WTC11 (cell line): ENCODE measurements around the gene MAML3. TPM values are rescaled to one million over a fixed set of nuclear protein-coding genes. Genes with fewer than 3 reads are reported as not detected.

Source experiments
- ATAC-seq: fragments of 200-7000 bp; cut with Tn5 transposase; 2 replicates; pipeline ENCODE4 v1.10.0; 2021; ENCODE audit warnings: mild to moderate bottlenecking, moderate library complexity
- CTCF ChIA-PET: fragments of 300-600 bp; sonication (Branson Sonifier 250); formaldehyde crosslinking; loops from one replicate; lab custom pipeline; 2021; ENCODE audit warnings: antibody characterized with exemption; lab: Charles Lee
- POLR2A ChIA-PET: fragments of 350-600 bp; sonication (Branson Sonifier 250); formaldehyde crosslinking; loops from one replicate; lab custom pipeline; 2021; ENCODE audit warnings: antibody characterized with exemption; lab: Charles Lee
- DNase-seq: peaks from one replicate; pipeline ENCODE4 v3.0.0; 2021; ENCODE audit warnings: low spot score
- H3K27ac Mint-ChIP-seq: 2 replicates; pipeline ENCODE4 v1.8.0; 2021; ENCODE audit warnings: mixed read lengths
- H3K27me3 Mint-ChIP-seq: 2 replicates; pipeline ENCODE4 v1.8.0; 2021; ENCODE audit warnings: low read depth, mild to moderate bottlenecking, moderate library complexity, mixed read lengths
- H3K36me3 Mint-ChIP-seq: 2 replicates; pipeline ENCODE4 v1.8.0; 2021; ENCODE audit warnings: mixed read lengths
- H3K4me1 Mint-ChIP-seq: 2 replicates; pipeline ENCODE4 v1.8.0; 2022; ENCODE audit warnings: mixed read lengths
- H3K4me3 Mint-ChIP-seq: 2 replicates; pipeline ENCODE4 v1.8.0; 2021; ENCODE audit warnings: mild to moderate bottlenecking, moderate library complexity, mixed read lengths
- H3K9me3 Mint-ChIP-seq: 2 replicates; pipeline ENCODE4 v1.8.0; 2021; ENCODE audit warnings: mixed read lengths
- ATF1 ChIP-seq: sonication (generic); formaldehyde crosslinking; IDR thresholded peaks from 2 replicates; pipeline ENCODE4 v1.8.1; 2023; ENCODE audit warnings: mild to moderate bottlenecking, moderate library complexity, missing genetic modification reagents
- EMX1 ChIP-seq: fragments of 250-450 bp; sonication (Bioruptor Pico); IDR thresholded peaks from 2 replicates; pipeline ENCODE4 v1.8.0; 2021; ENCODE audit warnings: mild to moderate bottlenecking
- GABPB1 ChIP-seq: sonication (generic); formaldehyde crosslinking; IDR thresholded peaks from 2 replicates; pipeline ENCODE4 v1.8.1; 2023; ENCODE audit warnings: mild to moderate bottlenecking, missing genetic modification reagents
- MYBL2 ChIP-seq: sonication (generic); formaldehyde crosslinking; IDR thresholded peaks from 2 replicates; pipeline ENCODE4 v1.8.1; 2023; ENCODE audit warnings: mild to moderate bottlenecking, moderate library complexity, missing genetic modification reagents
- NR1H2 ChIP-seq: sonication (generic); formaldehyde crosslinking; IDR thresholded peaks from 2 replicates; pipeline ENCODE4 v1.9.0; 2021; ENCODE audit warnings: mild to moderate bottlenecking, moderate library complexity, missing genetic modification reagents
- ZNF138 ChIP-seq: sonication (generic); formaldehyde crosslinking; conservative IDR thresholded peaks from 2 replicates; pipeline ENCODE4 v1.8.1; 2022; ENCODE audit warnings: mild to moderate bottlenecking, moderate library complexity, missing genetic modification reagents
- total RNA-seq: library from RNA; stranded (reverse); gene quantifications from 3 replicates; pipeline ENCODE4 v1.2.3, GENCODE V29; 2021
- TF ChIP-seq, protein P1 (sequence below): sonication (generic); formaldehyde crosslinking; conservative IDR thresholded peaks from 2 replicates; pipeline ENCODE4 v1.8.1; 2023; ENCODE audit warnings: mild to moderate bottlenecking, low read depth, missing genetic modification reagents, moderate library complexity
- TF ChIP-seq, protein P2 (sequence below): fragments of 250-450 bp; sonication (Bioruptor Pico); conservative IDR thresholded peaks from 2 replicates; pipeline ENCODE4 v1.9.0; 2021; ENCODE audit warnings: mild to moderate bottlenecking
- TF ChIP-seq, protein P3 (sequence below): fragments of 250-450 bp; sonication (Bioruptor Pico); IDR thresholded peaks from 2 replicates; pipeline ENCODE4 v1.9.0; 2021; ENCODE audit warnings: moderate library complexity, mild to moderate bottlenecking, inconsistent platforms, borderline replicate concordance
- TF ChIP-seq, protein P4 (sequence below): sonication (generic); formaldehyde crosslinking; IDR thresholded peaks from 2 replicates; pipeline ENCODE4 v1.8.1; 2023; ENCODE audit warnings: mild to moderate bottlenecking, missing genetic modification reagents
- TF ChIP-seq, protein P5 (sequence below): sonication (generic); formaldehyde crosslinking; IDR thresholded peaks from 2 replicates; pipeline ENCODE4 v1.8.0; 2023; ENCODE audit warnings: missing genetic modification reagents
- TF ChIP-seq, protein P6 (sequence below): fragments of 250-450 bp; sonication (Bioruptor Pico); IDR thresholded peaks from 2 replicates; pipeline ENCODE4 v1.9.0; 2021; ENCODE audit warnings: mild to moderate bottlenecking, borderline replicate concordance
- TF ChIP-seq, protein P7 (sequence below): fragments of 250-450 bp; sonication (Bioruptor Pico); IDR thresholded peaks from 2 replicates; pipeline ENCODE4 v1.9.0; 2021; ENCODE audit warnings: mild to moderate bottlenecking
- TF ChIP-seq, protein P8 (sequence below): sonication (generic); formaldehyde crosslinking; IDR thresholded peaks from 2 replicates; pipeline ENCODE4 v1.8.1; 2022; ENCODE audit warnings: low read depth, missing genetic modification reagents, borderline replicate concordance

The MAML3 gene
- total RNA-seq, 1 experiment from 2014 or later, result 7.4 TPM

DNA sequence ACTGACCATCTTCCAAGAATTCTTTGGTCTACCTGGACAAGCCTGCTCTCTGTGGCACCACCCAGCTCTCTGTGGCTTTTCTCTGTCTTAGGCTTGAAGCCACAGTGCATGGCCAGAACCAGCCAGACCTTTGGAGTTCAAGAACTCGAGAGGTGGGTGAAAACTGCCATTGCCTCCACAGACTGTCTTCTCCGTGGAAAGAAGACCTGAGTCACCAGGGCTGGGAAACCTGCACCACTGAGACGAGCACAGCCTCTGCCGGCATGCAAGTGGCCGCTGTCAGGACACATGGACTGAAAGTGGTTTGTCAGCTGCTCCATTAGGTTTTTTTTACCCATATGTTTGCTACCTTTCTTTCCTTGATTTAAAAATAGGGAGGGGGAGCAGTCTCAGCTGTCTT lies 413.9 kb downstream of the MAML3 start:
- TF ChIP-seq ATF1 (CRISPR knock-in tag) (no peak), GABPB1 (no peak), MYBL2 (CRISPR knock-in tag) (no peak)
- TF ChIP-seq, protein P1, sequence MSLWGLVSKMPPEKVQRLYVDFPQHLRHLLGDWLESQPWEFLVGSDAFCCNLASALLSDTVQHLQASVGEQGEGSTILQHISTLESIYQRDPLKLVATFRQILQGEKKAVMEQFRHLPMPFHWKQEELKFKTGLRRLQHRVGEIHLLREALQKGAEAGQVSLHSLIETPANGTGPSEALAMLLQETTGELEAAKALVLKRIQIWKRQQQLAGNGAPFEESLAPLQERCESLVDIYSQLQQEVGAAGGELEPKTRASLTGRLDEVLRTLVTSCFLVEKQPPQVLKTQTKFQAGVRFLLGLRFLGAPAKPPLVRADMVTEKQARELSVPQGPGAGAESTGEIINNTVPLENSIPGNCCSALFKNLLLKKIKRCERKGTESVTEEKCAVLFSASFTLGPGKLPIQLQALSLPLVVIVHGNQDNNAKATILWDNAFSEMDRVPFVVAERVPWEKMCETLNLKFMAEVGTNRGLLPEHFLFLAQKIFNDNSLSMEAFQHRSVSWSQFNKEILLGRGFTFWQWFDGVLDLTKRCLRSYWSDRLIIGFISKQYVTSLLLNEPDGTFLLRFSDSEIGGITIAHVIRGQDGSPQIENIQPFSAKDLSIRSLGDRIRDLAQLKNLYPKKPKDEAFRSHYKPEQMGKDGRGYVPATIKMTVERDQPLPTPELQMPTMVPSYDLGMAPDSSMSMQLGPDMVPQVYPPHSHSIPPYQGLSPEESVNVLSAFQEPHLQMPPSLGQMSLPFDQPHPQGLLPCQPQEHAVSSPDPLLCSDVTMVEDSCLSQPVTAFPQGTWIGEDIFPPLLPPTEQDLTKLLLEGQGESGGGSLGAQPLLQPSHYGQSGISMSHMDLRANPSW (CRISPR knock-in tag), result no peak
- TF ChIP-seq, all 79 proteins: peak for 0
- ChIA-PET POLR2A (interaction anchor here (0.9 to 1.3 kb wide), 2 partner anchors 10 to 74 kb away, joined by 3 to 4 read pairs; partner anchors contain the start of gene MGST2), CTCF (interaction anchor here (1.2 to 2.4 kb wide), 3 partner anchors 29 to 273 kb away, joined by 4 to 11 read pairs (median 6); no protein-coding TSS in a partner anchor)
- Mint-ChIP-seq H3K36me3 (no peaks in the 10 kb centered on the region), H3K4me1 (peaks cover 28% of the 10 kb centered on the region), H3K27ac (no peak overlapping the region), H3K9me3 (no peaks in the 10 kb centered on the region), H3K27me3 (peaks cover 22% of the 10 kb centered on the region), H3K4me3 (no peak overlapping the region)
- DNase-seq (no peak), ATAC-seq (no peak)

DNA sequence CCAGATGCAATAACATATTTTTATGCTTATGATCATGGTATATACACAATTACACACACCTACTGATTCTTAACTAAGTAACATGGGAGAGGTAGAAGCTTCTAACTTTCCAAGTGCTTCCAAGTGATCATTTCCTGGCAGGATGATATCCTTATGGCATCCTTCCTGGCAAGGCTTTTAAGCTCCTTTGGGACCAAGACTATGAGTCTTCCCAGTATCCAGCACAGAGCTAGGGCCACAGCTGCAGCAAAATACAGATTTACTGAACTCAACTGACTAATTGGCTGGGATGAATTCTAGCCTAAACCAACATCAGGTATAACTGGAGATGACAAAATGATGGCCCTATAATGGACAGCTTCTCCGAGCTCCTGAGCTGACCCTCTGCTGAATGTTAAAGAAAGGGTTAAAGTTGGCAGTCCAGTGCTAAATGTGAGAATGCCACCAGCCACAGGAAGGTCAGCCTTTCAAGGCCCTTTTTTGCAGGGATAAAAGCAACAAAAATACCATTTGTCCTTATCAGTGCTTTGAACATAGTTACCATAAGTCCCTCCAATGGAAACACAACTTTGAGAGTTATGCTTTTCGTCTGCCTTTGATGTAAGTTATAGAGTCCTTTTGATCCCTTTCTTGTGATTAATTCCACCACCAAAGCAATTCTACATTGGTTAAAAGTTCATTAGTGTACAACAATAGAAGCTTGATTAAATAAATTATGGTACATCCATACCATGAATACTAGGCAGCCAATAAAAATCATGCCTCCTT lies 415.0 kb downstream of the MAML3 start:
- CTCF ChIA-PET, result interaction anchor here (2.1 to 2.4 kb wide), 2 partner anchors 82 to 274 kb away, joined by 6 to 11 read pairs; no protein-coding TSS in a partner anchor
- POLR2A ChIA-PET, result no interaction called here
- no peaks in the 10 kb centered on the region for H3K36me3 Mint-ChIP-seq
- ATAC-seq (no peak), DNase-seq (no peak)
- no peak overlapping the region for H3K27ac Mint-ChIP-seq
- no peak overlapping the region for H3K4me3 Mint-ChIP-seq
- H3K27me3 Mint-ChIP-seq, result peaks cover 31% of the 10 kb centered on the region
- no peaks in the 10 kb centered on the region for H3K9me3 Mint-ChIP-seq
- peaks cover 35% of the 10 kb centered on the region for H3K4me1 Mint-ChIP-seq
- TF ChIP-seq, protein P2, sequence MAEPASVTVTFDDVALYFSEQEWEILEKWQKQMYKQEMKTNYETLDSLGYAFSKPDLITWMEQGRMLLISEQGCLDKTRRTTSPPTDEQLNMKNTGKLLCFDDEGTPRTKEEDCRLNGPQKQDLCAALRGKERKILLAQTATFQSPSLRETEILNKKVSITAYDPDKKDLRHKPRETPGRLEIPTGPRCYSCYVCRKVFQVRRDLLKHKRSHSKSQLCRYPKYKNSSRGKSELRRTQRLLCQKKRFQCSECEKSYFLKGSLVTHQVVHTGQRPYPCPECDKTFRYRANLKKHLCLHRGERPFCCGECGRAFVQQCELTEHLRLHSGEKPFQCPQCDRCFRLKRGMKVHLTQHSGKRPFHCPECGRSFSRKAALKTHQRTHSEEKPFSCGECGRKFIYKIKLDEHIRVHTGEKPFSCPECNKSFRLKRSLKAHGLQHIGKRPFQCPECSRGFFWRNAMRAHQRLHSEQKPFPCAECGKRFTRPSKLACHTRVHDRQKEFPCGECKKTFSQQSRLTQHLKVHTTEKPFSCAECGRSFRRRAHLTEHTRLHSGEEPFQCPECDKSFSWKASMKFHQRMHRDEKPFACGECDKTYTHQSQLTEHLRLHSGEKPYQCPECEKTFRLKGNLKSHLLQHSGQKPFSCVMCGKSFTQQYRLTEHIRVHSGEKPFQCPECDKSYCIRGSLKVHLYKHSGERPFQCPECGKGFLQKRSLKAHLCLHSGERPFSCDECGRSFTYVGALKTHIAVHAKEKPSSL (CRISPR knock-in tag), result no peak
- TF ChIP-seq, protein P3, sequence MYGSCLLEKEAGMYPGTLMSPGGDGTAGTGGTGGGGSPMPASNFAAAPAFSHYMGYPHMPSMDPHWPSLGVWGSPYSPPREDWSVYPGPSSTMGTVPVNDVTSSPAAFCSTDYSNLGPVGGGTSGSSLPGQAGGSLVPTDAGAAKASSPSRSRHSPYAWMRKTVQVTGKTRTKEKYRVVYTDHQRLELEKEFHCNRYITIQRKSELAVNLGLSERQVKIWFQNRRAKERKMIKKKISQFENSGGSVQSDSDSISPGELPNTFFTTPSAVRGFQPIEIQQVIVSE (CRISPR knock-in tag), result no peak
- TF ChIP-seq, protein P4, sequence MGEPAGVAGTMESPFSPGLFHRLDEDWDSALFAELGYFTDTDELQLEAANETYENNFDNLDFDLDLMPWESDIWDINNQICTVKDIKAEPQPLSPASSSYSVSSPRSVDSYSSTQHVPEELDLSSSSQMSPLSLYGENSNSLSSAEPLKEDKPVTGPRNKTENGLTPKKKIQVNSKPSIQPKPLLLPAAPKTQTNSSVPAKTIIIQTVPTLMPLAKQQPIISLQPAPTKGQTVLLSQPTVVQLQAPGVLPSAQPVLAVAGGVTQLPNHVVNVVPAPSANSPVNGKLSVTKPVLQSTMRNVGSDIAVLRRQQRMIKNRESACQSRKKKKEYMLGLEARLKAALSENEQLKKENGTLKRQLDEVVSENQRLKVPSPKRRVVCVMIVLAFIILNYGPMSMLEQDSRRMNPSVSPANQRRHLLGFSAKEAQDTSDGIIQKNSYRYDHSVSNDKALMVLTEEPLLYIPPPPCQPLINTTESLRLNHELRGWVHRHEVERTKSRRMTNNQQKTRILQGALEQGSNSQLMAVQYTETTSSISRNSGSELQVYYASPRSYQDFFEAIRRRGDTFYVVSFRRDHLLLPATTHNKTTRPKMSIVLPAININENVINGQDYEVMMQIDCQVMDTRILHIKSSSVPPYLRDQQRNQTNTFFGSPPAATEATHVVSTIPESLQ, result no peak
- TF ChIP-seq NR1H2 (CRISPR knock-in tag), result no peak
- TF ChIP-seq, protein P5, sequence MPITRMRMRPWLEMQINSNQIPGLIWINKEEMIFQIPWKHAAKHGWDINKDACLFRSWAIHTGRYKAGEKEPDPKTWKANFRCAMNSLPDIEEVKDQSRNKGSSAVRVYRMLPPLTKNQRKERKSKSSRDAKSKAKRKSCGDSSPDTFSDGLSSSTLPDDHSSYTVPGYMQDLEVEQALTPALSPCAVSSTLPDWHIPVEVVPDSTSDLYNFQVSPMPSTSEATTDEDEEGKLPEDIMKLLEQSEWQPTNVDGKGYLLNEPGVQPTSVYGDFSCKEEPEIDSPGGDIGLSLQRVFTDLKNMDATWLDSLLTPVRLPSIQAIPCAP (CRISPR knock-in tag), result no peak
- TF ChIP-seq, protein P6, sequence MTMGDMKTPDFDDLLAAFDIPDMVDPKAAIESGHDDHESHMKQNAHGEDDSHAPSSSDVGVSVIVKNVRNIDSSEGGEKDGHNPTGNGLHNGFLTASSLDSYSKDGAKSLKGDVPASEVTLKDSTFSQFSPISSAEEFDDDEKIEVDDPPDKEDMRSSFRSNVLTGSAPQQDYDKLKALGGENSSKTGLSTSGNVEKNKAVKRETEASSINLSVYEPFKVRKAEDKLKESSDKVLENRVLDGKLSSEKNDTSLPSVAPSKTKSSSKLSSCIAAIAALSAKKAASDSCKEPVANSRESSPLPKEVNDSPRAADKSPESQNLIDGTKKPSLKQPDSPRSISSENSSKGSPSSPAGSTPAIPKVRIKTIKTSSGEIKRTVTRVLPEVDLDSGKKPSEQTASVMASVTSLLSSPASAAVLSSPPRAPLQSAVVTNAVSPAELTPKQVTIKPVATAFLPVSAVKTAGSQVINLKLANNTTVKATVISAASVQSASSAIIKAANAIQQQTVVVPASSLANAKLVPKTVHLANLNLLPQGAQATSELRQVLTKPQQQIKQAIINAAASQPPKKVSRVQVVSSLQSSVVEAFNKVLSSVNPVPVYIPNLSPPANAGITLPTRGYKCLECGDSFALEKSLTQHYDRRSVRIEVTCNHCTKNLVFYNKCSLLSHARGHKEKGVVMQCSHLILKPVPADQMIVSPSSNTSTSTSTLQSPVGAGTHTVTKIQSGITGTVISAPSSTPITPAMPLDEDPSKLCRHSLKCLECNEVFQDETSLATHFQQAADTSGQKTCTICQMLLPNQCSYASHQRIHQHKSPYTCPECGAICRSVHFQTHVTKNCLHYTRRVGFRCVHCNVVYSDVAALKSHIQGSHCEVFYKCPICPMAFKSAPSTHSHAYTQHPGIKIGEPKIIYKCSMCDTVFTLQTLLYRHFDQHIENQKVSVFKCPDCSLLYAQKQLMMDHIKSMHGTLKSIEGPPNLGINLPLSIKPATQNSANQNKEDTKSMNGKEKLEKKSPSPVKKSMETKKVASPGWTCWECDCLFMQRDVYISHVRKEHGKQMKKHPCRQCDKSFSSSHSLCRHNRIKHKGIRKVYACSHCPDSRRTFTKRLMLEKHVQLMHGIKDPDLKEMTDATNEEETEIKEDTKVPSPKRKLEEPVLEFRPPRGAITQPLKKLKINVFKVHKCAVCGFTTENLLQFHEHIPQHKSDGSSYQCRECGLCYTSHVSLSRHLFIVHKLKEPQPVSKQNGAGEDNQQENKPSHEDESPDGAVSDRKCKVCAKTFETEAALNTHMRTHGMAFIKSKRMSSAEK, result no peak
- TF ChIP-seq EMX1 (CRISPR knock-in tag), result no peak
- no peak for TF ChIP-seq ZNF138 (CRISPR knock-in tag)
- TF ChIP-seq, protein P7, sequence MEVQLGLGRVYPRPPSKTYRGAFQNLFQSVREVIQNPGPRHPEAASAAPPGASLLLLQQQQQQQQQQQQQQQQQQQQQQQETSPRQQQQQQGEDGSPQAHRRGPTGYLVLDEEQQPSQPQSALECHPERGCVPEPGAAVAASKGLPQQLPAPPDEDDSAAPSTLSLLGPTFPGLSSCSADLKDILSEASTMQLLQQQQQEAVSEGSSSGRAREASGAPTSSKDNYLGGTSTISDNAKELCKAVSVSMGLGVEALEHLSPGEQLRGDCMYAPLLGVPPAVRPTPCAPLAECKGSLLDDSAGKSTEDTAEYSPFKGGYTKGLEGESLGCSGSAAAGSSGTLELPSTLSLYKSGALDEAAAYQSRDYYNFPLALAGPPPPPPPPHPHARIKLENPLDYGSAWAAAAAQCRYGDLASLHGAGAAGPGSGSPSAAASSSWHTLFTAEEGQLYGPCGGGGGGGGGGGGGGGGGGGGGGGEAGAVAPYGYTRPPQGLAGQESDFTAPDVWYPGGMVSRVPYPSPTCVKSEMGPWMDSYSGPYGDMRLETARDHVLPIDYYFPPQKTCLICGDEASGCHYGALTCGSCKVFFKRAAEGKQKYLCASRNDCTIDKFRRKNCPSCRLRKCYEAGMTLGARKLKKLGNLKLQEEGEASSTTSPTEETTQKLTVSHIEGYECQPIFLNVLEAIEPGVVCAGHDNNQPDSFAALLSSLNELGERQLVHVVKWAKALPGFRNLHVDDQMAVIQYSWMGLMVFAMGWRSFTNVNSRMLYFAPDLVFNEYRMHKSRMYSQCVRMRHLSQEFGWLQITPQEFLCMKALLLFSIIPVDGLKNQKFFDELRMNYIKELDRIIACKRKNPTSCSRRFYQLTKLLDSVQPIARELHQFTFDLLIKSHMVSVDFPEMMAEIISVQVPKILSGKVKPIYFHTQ (CRISPR knock-in tag), result no peak
- TF ChIP-seq, protein P8, sequence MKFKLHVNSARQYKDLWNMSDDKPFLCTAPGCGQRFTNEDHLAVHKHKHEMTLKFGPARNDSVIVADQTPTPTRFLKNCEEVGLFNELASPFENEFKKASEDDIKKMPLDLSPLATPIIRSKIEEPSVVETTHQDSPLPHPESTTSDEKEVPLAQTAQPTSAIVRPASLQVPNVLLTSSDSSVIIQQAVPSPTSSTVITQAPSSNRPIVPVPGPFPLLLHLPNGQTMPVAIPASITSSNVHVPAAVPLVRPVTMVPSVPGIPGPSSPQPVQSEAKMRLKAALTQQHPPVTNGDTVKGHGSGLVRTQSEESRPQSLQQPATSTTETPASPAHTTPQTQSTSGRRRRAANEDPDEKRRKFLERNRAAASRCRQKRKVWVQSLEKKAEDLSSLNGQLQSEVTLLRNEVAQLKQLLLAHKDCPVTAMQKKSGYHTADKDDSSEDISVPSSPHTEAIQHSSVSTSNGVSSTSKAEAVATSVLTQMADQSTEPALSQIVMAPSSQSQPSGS (CRISPR knock-in tag), result no peak
